ENCODE measurements around the gene CAT.

- TF ChIP-seq, protein P1, sequence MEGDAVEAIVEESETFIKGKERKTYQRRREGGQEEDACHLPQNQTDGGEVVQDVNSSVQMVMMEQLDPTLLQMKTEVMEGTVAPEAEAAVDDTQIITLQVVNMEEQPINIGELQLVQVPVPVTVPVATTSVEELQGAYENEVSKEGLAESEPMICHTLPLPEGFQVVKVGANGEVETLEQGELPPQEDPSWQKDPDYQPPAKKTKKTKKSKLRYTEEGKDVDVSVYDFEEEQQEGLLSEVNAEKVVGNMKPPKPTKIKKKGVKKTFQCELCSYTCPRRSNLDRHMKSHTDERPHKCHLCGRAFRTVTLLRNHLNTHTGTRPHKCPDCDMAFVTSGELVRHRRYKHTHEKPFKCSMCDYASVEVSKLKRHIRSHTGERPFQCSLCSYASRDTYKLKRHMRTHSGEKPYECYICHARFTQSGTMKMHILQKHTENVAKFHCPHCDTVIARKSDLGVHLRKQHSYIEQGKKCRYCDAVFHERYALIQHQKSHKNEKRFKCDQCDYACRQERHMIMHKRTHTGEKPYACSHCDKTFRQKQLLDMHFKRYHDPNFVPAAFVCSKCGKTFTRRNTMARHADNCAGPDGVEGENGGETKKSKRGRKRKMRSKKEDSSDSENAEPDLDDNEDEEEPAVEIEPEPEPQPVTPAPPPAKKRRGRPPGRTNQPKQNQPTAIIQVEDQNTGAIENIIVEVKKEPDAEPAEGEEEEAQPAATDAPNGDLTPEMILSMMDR (IDR thresholded peaks at IDR 0.05) = no peak
- no peak for TF ChIP-seq EP300 (IDR thresholded peaks at IDR 0.05)
These were observed 22.0 kb upstream of the CAT start for GRCh38 chr11:34416766-34417165.
